Aorta (tissue), 5 donors: ENCODE data around the gene DNAJB2. TPM values are rescaled to one million over a fixed set of nuclear protein-coding genes. Genes with fewer than 3 reads are reported as not detected.

ENCODE experiments used
- ATAC-seq: fragments of 200-7000 bp; cut with Tn5 transposase; one replicate; pipeline ENCODE4 v1.9.1; 2022; ENCODE audit warnings: moderate library complexity; ENCODE audit not compliant: low FRiP score
- DNase-seq, 2 donors: peaks; one replicate each; pipeline ENCODE4 v3.0.0-alpha.2; 2020
- H3K27ac ChIP-seq, 2 donors: one replicate each; pipeline ENCODE4 v1.5.1; 2013; ENCODE audit warnings: low read length in 2 of 2, mild to moderate bottlenecking in 2 of 2, moderate library complexity in 2 of 2, control low read depth in 1 of 2, inconsistent platforms in 1 of 2, low read depth in 1 of 2
- H3K27me3 ChIP-seq, 2 donors: one replicate each; pipeline ENCODE4 v1.6.1; 2013; ENCODE audit warnings: control low read depth in 1 of 2, low read length in 1 of 2, mild to moderate bottlenecking in 1 of 2, moderate library complexity in 1 of 2; ENCODE audit not compliant: insufficient read depth in 2 of 2, control insufficient read depth in 1 of 2
- H3K36me3 ChIP-seq, 2 donors: one replicate each; pipeline ENCODE4 v1.6.1; 2013; ENCODE audit warnings: control low read depth in 1 of 2, low read length in 1 of 2, mild to moderate bottlenecking in 1 of 2; ENCODE audit not compliant: insufficient read depth in 2 of 2, control insufficient read depth in 1 of 2
- H3K4me1 ChIP-seq, 2 donors: one replicate each; pipeline ENCODE4 v1.6.1; 2013; ENCODE audit warnings: low read length in 2 of 2, control low read depth in 1 of 2, mild to moderate bottlenecking in 1 of 2, moderate library complexity in 1 of 2; ENCODE audit not compliant: insufficient read depth in 2 of 2, control insufficient read depth in 1 of 2
- H3K4me3 ChIP-seq, 2 donors: one replicate each; pipeline ENCODE4 v1.5.1; 2013; ENCODE audit warnings: low read length in 2 of 2, control low read depth in 1 of 2, mild to moderate bottlenecking in 1 of 2
- H3K9me3 ChIP-seq: one replicate; pipeline ENCODE4 v1.6.1; 2013; ENCODE audit warnings: mild to moderate bottlenecking, low read length; ENCODE audit not compliant: control insufficient read depth
- WGBS, 2 donors: extraction: QIAGEN DNeasy Blood & Tissue Kit; methylation state at CpG; one replicate each; pipeline ENCODE4 v1.1.7; 2013; 5-methylcytosine and 5-hydroxymethylcytosine counted together
- intact Hi-C, 2 donors: fragments of 100-400 bp; cut with DNase I; formaldehyde crosslinking; loops; one replicate each; pipeline versions ENCODE4 v1.14.2 to v1.15.0; 2022
- microRNA-seq, 2 donors: library from miRNA; unstranded; fragments of <30 nt; microRNA quantifications; one replicate each; pipeline ENCODE4 v1.2.0, GENCODE V29; 2020
- polyA plus RNA-seq, 2 donors: library from polyadenylated mRNA; stranded (reverse); fragments of 200-250 nt; gene quantifications; one replicate each; pipeline ENCODE4 v1.2.3, GENCODE V29; 2013
- total RNA-seq, 2 donors: library from RNA; stranded (reverse); fragmentation: NEBNext Ultra II Directional; extraction: Animal tissue kit (Norgen Biotek cat#: 25700); gene quantifications; one replicate each; pipeline ENCODE4 v1.2.1, GENCODE V29; 2021
- donor health status: healthy with polysubstance abuse.
- donor health status: Bipolar disorder and iron deficiency.
- donor health status: DM: no; HTN: no; CAD: no.
- donor health status: DM: no; HTN: no; CAD: no.
- donor health status: DM: yes; HTN: yes; CAD: no.

DNAJB2 gene
- total and polyA plus RNA-seq, 4 donors, result 45.0 to 58.6 (median 54.5) TPM

- no peak overlapping the region for H3K4me3 ChIP-seq
- H3K27me3 ChIP-seq, result no peaks in the 10 kb centered on the region
- WGBS, 2 donors, result 6 to 9% methylated on average over 39 of the region's 39 CpGs
- H3K27ac ChIP-seq, result no peak overlapping the region
- H3K36me3 ChIP-seq, result no peaks in the 10 kb centered on the region
- H3K9me3 ChIP-seq, result peaks cover 5% of the 10 kb centered on the region
- peak; percentile 54 to 82 for DNase-seq
- intact Hi-C loops, result no loop called here
- ATAC-seq, result peak; percentile 66
- H3K4me1 ChIP-seq, result no peaks in the 10 kb centered on the region
These were observed 52.5 kb downstream of the DNAJB2 start for GRCh38 chr2:219331560-219332213.

GRCh38 chr2:219332542-219332941, 53.4 kb downstream of the DNAJB2 start, which contains the start of gene RESP18:
Gene RESP18, minus strand, starts transcription at chr2:219332744.
- no peak within 1 kb of the TSS for H3K27ac ChIP-seq
- ATAC-seq (no peak), DNase-seq (no peak)
- intact Hi-C loops, result no loop called here
- WGBS, 2 donors, result 3 to 5% methylated on average over 24 of the region's 24 CpGs
- H3K27me3 ChIP-seq, result no peaks in the 10 kb centered on the region
- no peaks in the 10 kb centered on the region for H3K4me1 ChIP-seq
- H3K4me3 ChIP-seq, result no peak within 1 kb of the TSS
- no peaks in the 10 kb centered on the region for H3K36me3 ChIP-seq
- H3K9me3 ChIP-seq, result peaks cover 5% of the 10 kb centered on the region

- 92 to 98% methylated on average over 2 of the region's 2 CpGs for WGBS, 2 donors
- no peak overlapping the region for H3K27ac ChIP-seq
- no peaks in the 10 kb centered on the region for H3K4me1 ChIP-seq
- ATAC-seq (no peak), DNase-seq (no peak)
- intact Hi-C loops, result no loop called here
- no peaks in the 10 kb centered on the region for H3K27me3 ChIP-seq
- no peak overlapping the region for H3K4me3 ChIP-seq
- H3K9me3 ChIP-seq, result peaks cover 5% of the 10 kb centered on the region
- H3K36me3 ChIP-seq, result no peaks in the 10 kb centered on the region
These were observed 54.9 kb downstream of the DNAJB2 start for GRCh38 chr2:219334076-219334475.

DNA sequence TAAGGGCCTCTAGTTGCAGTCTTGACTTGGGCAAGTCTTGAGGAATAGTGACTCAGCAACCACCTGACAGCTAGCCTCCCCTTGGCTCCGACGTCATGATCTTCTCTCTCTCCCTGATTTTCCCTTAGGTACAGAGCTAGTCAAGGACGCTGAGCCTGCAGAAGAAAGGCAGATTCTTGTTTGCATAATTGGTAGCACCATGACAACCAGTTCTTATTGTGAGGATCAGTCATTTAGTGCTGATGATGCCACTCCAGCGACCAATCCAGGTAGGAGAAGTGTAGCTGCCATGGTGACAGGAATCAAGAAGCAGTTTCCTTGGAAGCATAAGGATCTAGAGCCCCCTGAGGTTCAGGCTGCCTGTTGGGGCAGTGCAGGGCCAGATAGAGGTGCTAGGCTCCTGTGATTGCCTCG, 56.2 kb downstream of the DNAJB2 start:
- H3K27ac ChIP-seq, result no peak overlapping the region
- intact Hi-C loops, result no loop called here
- H3K27me3 ChIP-seq, result no peaks in the 10 kb centered on the region
- no peaks in the 10 kb centered on the region for H3K4me1 ChIP-seq
- H3K9me3 ChIP-seq, result peaks cover 4% of the 10 kb centered on the region
- no peaks in the 10 kb centered on the region for H3K36me3 ChIP-seq
- DNase-seq (no peak), ATAC-seq (no peak)
- 44 to 49% methylated on average over 5 of the region's 5 CpGs for WGBS, 2 donors
- no peak overlapping the region for H3K4me3 ChIP-seq

Small RNA genes lying within 50 kb of the gene (microRNA-seq; reads per million reads assigned to microRNA genes)
- gene MIR153-1, result 0 to 0.99 reads per million in 2 donors

Other genes starting within 250 kb of the DNAJB2 start
- not detected for gene CFAP65, start 237.8 kb upstream of the DNAJB2 start, total RNA-seq
- gene CFAP65, start 237.8 kb upstream of the DNAJB2 start, polyA plus RNA-seq, result under 1 TPM in 1 of 2 donors, not detected in 1; 0.15 TPM
- not detected for gene IHH, start 218.4 kb upstream of the DNAJB2 start, total RNA-seq
- 1 to 10 TPM in 1 of 2 donors, under 1 TPM in 1; 0.05 to 2.0 TPM for gene IHH, start 218.4 kb upstream of the DNAJB2 start, polyA plus RNA-seq
- gene NHEJ1, start 118.6 kb upstream of the DNAJB2 start, total RNA-seq, result 1 to 10 TPM; 6.8 to 9.8 TPM
- 1 to 10 TPM; 8.1 to 8.9 TPM for gene NHEJ1, start 118.6 kb upstream of the DNAJB2 start, polyA plus RNA-seq
- 1 to 10 TPM; 3.5 to 7.3 TPM for gene SLC23A3, start 109.3 kb upstream of the DNAJB2 start, total RNA-seq
- gene SLC23A3, start 109.3 kb upstream of the DNAJB2 start, polyA plus RNA-seq, result 1 to 10 TPM; 1.6 to 4.7 TPM
- 10 to 100 TPM; 36.9 to 50.0 TPM for gene CNPPD1, start 102.4 kb upstream of the DNAJB2 start, total RNA-seq
- 10 to 100 TPM; 23.9 to 52.3 TPM for gene CNPPD1, start 102.4 kb upstream of the DNAJB2 start, polyA plus RNA-seq
- 10 to 100 TPM; 48.0 to 70.6 TPM for gene RETREG2, start 101.1 kb upstream of the DNAJB2 start, total RNA-seq
- 10 to 100 TPM; 19.3 to 44.2 TPM for gene RETREG2, start 101.1 kb upstream of the DNAJB2 start, polyA plus RNA-seq
- 10 to 100 TPM; 40.7 to 43.6 TPM for gene ZFAND2B, start 72.6 kb upstream of the DNAJB2 start, total RNA-seq
- gene ZFAND2B, start 72.6 kb upstream of the DNAJB2 start, polyA plus RNA-seq, result 10 to 100 TPM; 30.2 to 73.4 TPM
- 10 to 100 TPM; 16.9 to 28.9 TPM for gene ABCB6, start 60.4 kb upstream of the DNAJB2 start, total RNA-seq
- gene ABCB6, start 60.4 kb upstream of the DNAJB2 start, polyA plus RNA-seq, result 10 to 100 TPM; 16.5 to 72.5 TPM
- 10 to 100 TPM; 33.9 to 36.3 TPM for gene ATG9A, start 49.7 kb upstream of the DNAJB2 start, total RNA-seq
- gene ATG9A, start 49.7 kb upstream of the DNAJB2 start, polyA plus RNA-seq, result 10 to 100 TPM in 1 of 2 donors, 1 to 10 TPM in 1; 9.6 to 36.6 TPM
- 10 to 100 TPM; 21.4 to 55.9 TPM for gene ANKZF1, start 49.6 kb upstream of the DNAJB2 start, total RNA-seq
- 100 to 1,000 TPM in 1 of 2 donors, 10 to 100 TPM in 1; 12.9 to 101 TPM for gene ANKZF1, start 49.6 kb upstream of the DNAJB2 start, polyA plus RNA-seq
- gene GLB1L, start 33.9 kb upstream of the DNAJB2 start, total RNA-seq, result 1 to 10 TPM; 2.9 to 7.1 TPM
- gene GLB1L, start 33.9 kb upstream of the DNAJB2 start, polyA plus RNA-seq, result 1 to 10 TPM; 2.7 to 3.8 TPM
- 10 to 100 TPM; 19.7 to 22.6 TPM for gene STK16, start 33.9 kb upstream of the DNAJB2 start, total RNA-seq
- 10 to 100 TPM; 26.8 to 37.2 TPM for gene STK16, start 33.9 kb upstream of the DNAJB2 start, polyA plus RNA-seq
- gene TUBA4B, start 26.1 kb upstream of the DNAJB2 start, total RNA-seq, result not detected
- under 1 TPM in 1 of 2 donors, not detected in 1; 0.28 TPM for gene TUBA4B, start 26.1 kb upstream of the DNAJB2 start, polyA plus RNA-seq
- gene TUBA4A, start 25.4 kb upstream of the DNAJB2 start, total RNA-seq, result 10 to 100 TPM; 44.3 to 59.2 TPM
- 10 to 100 TPM; 20.3 to 48.3 TPM for gene TUBA4A, start 25.4 kb upstream of the DNAJB2 start, polyA plus RNA-seq
- gene PTPRN, start 30.0 kb downstream of the DNAJB2 start, total RNA-seq, result under 1 TPM in 1 of 2 donors, not detected in 1; 0.39 TPM
- gene PTPRN, start 30.0 kb downstream of the DNAJB2 start, polyA plus RNA-seq, result not detected
- gene RESP18, start 53.4 kb downstream of the DNAJB2 start, total RNA-seq, result not detected
- not detected for gene RESP18, start 53.4 kb downstream of the DNAJB2 start, polyA plus RNA-seq
- 10 to 100 TPM; 40.8 to 60.2 TPM for gene DNPEP, start 108.5 kb downstream of the DNAJB2 start, total RNA-seq
- gene DNPEP, start 108.5 kb downstream of the DNAJB2 start, polyA plus RNA-seq, result 100 to 1,000 TPM in 1 of 2 donors, 10 to 100 TPM in 1; 64.7 to 127 TPM
- gene DES, start 139.0 kb downstream of the DNAJB2 start, total RNA-seq, result 100 to 1,000 TPM; 282 to 314 TPM
- gene DES, start 139.0 kb downstream of the DNAJB2 start, polyA plus RNA-seq, result 100 to 1,000 TPM in 1 of 2 donors, 10 to 100 TPM in 1; 22.5 to 145 TPM
- 100 to 1,000 TPM; 261 to 453 TPM for gene SPEG, start 155.5 kb downstream of the DNAJB2 start, total RNA-seq
- 1,000 to 10,000 TPM in 1 of 2 donors, 10 to 100 TPM in 1; 81.6 to 1,108 TPM for gene SPEG, start 155.5 kb downstream of the DNAJB2 start, polyA plus RNA-seq
- gene GMPPA, start 219.5 kb downstream of the DNAJB2 start, total RNA-seq, result 10 to 100 TPM; 38.5 to 42.3 TPM
- gene GMPPA, start 219.5 kb downstream of the DNAJB2 start, polyA plus RNA-seq, result 100 to 1,000 TPM in 1 of 2 donors, 10 to 100 TPM in 1; 17.0 to 135 TPM
- under 1 TPM; 0.29 to 0.42 TPM for gene ASIC4, start 235.1 kb downstream of the DNAJB2 start, total RNA-seq
- under 1 TPM in 1 of 2 donors, not detected in 1; 0.26 TPM for gene ASIC4, start 235.1 kb downstream of the DNAJB2 start, polyA plus RNA-seq